ENCODE results near the gene MGAM2. TPM values are rescaled to one million over a fixed set of nuclear protein-coding genes. Genes with fewer than 3 reads are reported as not detected.

Gene MGAM2
- total and polyA plus RNA-seq, 2 of the 4 experiments (the other 2 are of a cell fraction), result not detected

- in situ Hi-C loops (cut with MboI; ENCODE audit: low sequenced_read_pairs) (no loop called here), dilution Hi-C loops (cut with HindIII; ENCODE audit: low sequenced_read_pairs, unreplicated experiment) (no loop called here), intact Hi-C loops (cut with micrococcal nuclease) (no loop called here)
- Histone ChIP-seq H2AFZ (replicated peaks; ENCODE audit: low read length, poor library complexity) (no peak overlapping the region), H3K27me3 (ENCODE audit: control insufficient read depth, insufficient read depth, low read length) (no peaks in the 10 kb centered on the region), H3K23ac (ENCODE audit: low read depth, low read length) (no peak overlapping the region), H3K4me3 (ENCODE audit: insufficient read depth, low read depth, low read length) (no peak overlapping the region), H3K4me1 (ENCODE audit: control insufficient read depth, insufficient read depth, low read length) (no peaks in the 10 kb centered on the region), H4K5ac (ENCODE audit: low read depth, low read length) (no peak overlapping the region), H2AK5ac (ENCODE audit: low read depth, low read length) (no peak overlapping the region), H3K9me1 (ENCODE audit: insufficient read depth, low read length) (no peaks in the 10 kb centered on the region), H3K79me1 (ENCODE audit: low read depth in 1 of 2, low read length in 2 of 2) (no peaks in the 10 kb centered on the region), H3K4me2 (ENCODE audit: low read depth, low read length) (no peak overlapping the region), H3K27ac (ENCODE audit: insufficient read depth, low read length) (no peak overlapping the region), H2BK120ac (ENCODE audit: low read depth, low read length) (no peak overlapping the region), H3K4ac (ENCODE audit: low read depth, low read length) (no peak overlapping the region), H3K9me3 (ENCODE audit: control insufficient read depth, insufficient read depth, low read length) (peaks cover 23% of the 10 kb centered on the region), H3K36me3 (ENCODE audit: control insufficient read depth, insufficient read depth, low read length) (no peaks in the 10 kb centered on the region), H2BK5ac (ENCODE audit: low read depth, low read length, poor library complexity, severe bottlenecking) (no peak overlapping the region), H4K8ac (ENCODE audit: low read depth in 2 of 2, low read length in 2 of 2) (no peak overlapping the region), H3K14ac (replicated peaks; ENCODE audit: low read depth, low read length) (no peak overlapping the region), H2BK20ac (ENCODE audit: low read depth, low read length) (no peak overlapping the region), H3K56ac (ENCODE audit: extremely low read depth, insufficient read depth, low read length) (no peak overlapping the region), H3K18ac (ENCODE audit: low read depth, low read length) (no peak overlapping the region), H2BK15ac (ENCODE audit: low read depth, low read length) (no peak overlapping the region), H4K20me1 (ENCODE audit: insufficient read depth, low read length) (no peaks in the 10 kb centered on the region), H2AK9ac (replicated peaks; ENCODE audit: low read depth, low read length, poor library complexity) (no peak overlapping the region), H4K91ac (ENCODE audit: insufficient read depth, low read depth, low read length) (no peak overlapping the region), H3K9ac (ENCODE audit: low read depth, low read length) (no peak overlapping the region)
- DNase-seq (no peak), ATAC-seq (ENCODE audit: low read depth) (no peak)
- BruUV-seq (replicated peaks), result no TSS peak
- TF ChIP-seq USF2 (IDR thresholded peaks at IDR 0.05; ENCODE audit: low read depth, low read length) (no peak), POLR2A (IDR thresholded peaks at IDR 0.05; ENCODE audit: low read depth, low read length) (no peak), FOS (IDR thresholded peaks at IDR 0.05; ENCODE audit: low read depth, low read length) (no peak), CHD1 (IDR thresholded peaks at IDR 0.05; ENCODE audit: low read depth, low read length) (no peak), ELK1 (IDR thresholded peaks at IDR 0.05; ENCODE audit: borderline replicate concordance, low read depth, low read length) (no peak), RAD21 (IDR thresholded peaks at IDR 0.05; ENCODE audit: low read length) (no peak)
- ChIA-PET CTCF (no interaction called here), POLR2A (ENCODE audit: unreplicated experiment) (no interaction called here)
- WGBS, 2 experiments (ENCODE audit: extremely low coverage in 2 of 2, insufficient read length in 1 of 2), result no CpG with 5 or more reads among the region's 5 CpGs
These were observed 74.3 kb downstream of the MGAM2 start for GRCh38 chr7:142185801-142186200.

All from IMR-90 (cell line).